Embryonic facial prominence (tissue), 1 donor: ENCODE data around the gene KRTAP10-12.

Experiments used
- DNase-seq: peaks from one replicate; pipeline ENCODE4 v3.0.0-alpha.2; 2016; ENCODE audit errors: extremely low spot score

Gene KRTAP10-12

GRCh38 chr21:44699502-44700001 lies 2.6 kb downstream of the KRTAP10-12 start:
- DNase-seq: no peak

- DNase-seq: no peak
These were observed 3.4 kb downstream of the KRTAP10-12 start for GRCh38 chr21:44700101-44701022.

DNA sequence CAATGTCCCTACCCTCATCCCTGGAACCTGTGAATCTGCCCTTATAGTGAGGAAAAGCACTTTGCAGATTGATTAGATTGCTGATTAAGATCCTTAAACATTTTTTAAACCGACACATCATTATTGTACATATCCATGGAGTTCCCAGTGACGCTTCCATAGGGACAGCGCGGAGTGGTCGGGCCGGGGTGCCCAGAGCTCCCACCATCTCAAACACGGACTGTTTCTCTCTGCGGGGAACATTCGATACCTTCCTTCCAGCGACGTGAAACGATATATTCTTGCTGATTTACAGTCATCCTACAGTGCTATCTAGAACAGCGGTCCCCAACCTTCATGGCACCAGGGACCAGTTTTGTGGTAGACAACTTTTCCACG lies 4.0 kb downstream of the KRTAP10-12 start:
- DNase-seq: no peak

- no peak for DNase-seq
These were observed 4.6 kb downstream of the KRTAP10-12 start for GRCh38 chr21:44701541-44701940.

- no peak for DNase-seq
These were observed 5.4 kb downstream of the KRTAP10-12 start for GRCh38 chr21:44702111-44702972.

- DNase-seq: no peak
These were observed 6.2 kb downstream of the KRTAP10-12 start for GRCh38 chr21:44702973-44703730.

- no peak for DNase-seq
These were observed 7.0 kb downstream of the KRTAP10-12 start for GRCh38 chr21:44703731-44704635.

- no peak for DNase-seq
These were observed 7.6 kb downstream of the KRTAP10-12 start for GRCh38 chr21:44704636-44705001.

GRCh38 chr21:44706026-44706705 lies 9.2 kb downstream of the KRTAP10-12 start:
- no peak for DNase-seq

DNA sequence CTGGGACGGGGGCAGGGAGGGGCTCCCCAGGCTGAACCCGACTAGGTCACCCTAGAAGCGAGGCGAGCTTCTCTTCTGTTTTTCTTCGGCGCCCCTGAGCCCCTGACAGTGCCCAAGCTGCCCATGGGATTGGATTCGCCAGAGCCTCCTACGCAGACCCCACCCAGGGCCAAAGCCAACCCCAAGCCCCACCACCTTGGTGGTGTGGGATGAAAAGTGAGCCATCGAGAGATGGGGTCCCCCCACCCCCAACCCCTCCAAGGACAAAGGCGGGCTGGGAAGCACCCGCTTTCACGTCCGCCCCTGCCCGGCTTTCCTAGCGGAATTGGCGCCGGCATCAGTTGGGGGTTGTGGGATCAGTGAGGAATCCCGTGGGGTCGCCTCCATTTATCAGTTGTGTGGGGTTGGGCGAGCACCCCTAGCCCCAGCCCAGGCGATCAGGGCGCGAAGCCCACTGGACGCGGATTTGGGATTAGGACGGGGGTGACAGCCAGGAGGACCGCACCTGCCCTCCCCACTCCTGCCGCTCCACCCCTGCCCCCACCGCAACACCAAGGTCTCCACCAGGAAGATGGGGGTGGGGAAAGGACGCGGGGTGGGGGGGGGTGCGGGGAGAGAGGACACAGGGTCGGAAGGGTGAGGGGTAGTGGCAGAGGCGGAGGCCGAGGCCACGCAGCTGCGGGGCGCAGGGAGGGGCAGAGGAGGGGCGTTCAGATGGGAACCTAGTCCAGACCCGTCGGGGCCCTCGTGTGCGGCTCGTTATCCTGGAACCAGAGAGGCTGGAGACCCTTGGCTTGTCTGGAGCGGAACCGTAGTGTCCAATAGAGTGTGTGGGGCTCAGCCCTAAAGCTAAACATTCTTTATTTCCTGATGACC lies 10.0 kb downstream of the KRTAP10-12 start:
- DNase-seq: no peak

- no peak for DNase-seq
These were observed 11.4 kb downstream of the KRTAP10-12 start for GRCh38 chr21:44708213-44708865.

GRCh38 chr21:44708866-44709425 lies 12.0 kb downstream of the KRTAP10-12 start:
- DNase-seq: no peak

DNA sequence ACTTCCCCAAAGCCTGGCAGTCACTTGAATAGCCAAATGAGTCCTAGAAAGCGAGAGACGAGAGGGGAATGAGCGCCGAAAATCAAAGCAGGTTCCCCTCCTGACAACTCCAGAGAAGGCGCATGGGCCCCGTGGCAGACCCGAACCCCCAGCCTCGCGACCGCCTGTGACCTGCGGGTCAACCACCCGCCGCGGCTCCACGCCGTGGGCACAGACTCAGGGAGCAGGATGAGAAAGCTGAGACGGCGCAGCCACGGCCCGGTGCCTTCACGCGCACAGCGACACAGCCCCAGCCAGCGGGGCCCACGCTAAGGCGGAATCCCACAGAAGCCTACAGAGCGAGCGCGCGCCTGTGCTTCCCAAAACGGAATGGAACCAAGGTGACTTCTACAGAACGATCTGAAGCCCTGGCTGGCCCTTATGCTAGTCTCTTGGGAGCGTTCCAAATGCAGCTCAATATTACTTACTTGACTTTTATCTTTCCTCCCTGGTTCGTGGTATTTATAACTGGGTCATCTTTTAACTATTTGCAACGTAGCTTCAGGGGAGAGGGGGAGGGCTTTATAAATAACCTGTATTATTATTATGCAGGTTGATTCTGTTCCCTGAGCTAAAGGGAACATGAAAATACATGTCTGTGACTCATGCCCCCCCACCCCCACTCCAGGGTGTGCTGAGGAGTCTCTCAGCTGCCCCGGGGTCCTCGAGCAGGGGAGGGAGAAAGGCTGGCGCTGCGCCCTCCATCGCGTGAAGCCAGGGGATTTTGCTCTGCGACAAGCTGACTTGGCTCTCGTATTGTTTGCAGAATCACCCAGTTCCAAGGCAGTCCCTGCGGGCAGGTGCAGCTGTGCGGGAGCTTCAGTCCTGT lies 12.7 kb downstream of the KRTAP10-12 start:
- DNase-seq: peak; percentile 22

GRCh38 chr21:44710294-44710665 lies 13.3 kb downstream of the KRTAP10-12 start:
- DNase-seq: no peak

GRCh38 chr21:44710756-44711326 lies 13.9 kb downstream of the KRTAP10-12 start:
- DNase-seq: no peak

GRCh38 chr21:44711327-44712202 lies 14.6 kb downstream of the KRTAP10-12 start, which contains the start of gene TSPEAR:
TSS of gene TSPEAR (minus strand) at chr21:44711572. CDS start at chr21:44711514, 58 bp downstream.
- DNase-seq: no peak
